ENCODE data around the gene MEIKIN.

GRCh38 chr5:131765261-131765660 lies 180.2 kb downstream of the MEIKIN start:
- TF ChIP-seq CTCF (IDR thresholded peaks at IDR 0.05) (no peak), POLR2A (IDR thresholded peaks at IDR 0.05) (no peak)
